Trophoblast cell (in vitro differentiated cells and primary cell): ENCODE results near the gene CSRP1.

Experiments used
- DNase-seq, 2 donors: peaks; one replicate each; pipeline ENCODE4 v3.0.0-alpha.2; 2016
- H2AFZ ChIP-seq: 2 replicates; pipeline ENCODE4 v1.6.1; 2013; ENCODE audit warnings: low read length, moderate library complexity, mild to moderate bottlenecking; ENCODE audit not compliant: insufficient read depth, poor library complexity
- H2AK5ac ChIP-seq: 2 replicates; pipeline ENCODE4 v1.6.1; 2013; ENCODE audit warnings: mild to moderate bottlenecking, low read length
- H2BK120ac ChIP-seq: 2 replicates; pipeline ENCODE4 v1.6.1; 2013; ENCODE audit warnings: low read length, mild to moderate bottlenecking, moderate library complexity; ENCODE audit not compliant: insufficient read depth, poor library complexity
- H2BK12ac ChIP-seq: 2 replicates; pipeline ENCODE4 v1.6.1; 2013; ENCODE audit warnings: mild to moderate bottlenecking, low read length, moderate library complexity
- H2BK5ac ChIP-seq: 2 replicates; pipeline ENCODE4 v1.6.1; 2013; ENCODE audit warnings: low read length, low read depth, moderate library complexity, mild to moderate bottlenecking; ENCODE audit not compliant: poor library complexity
- H3K14ac ChIP-seq: 2 replicates; pipeline ENCODE4 v1.6.1; 2013; ENCODE audit warnings: mild to moderate bottlenecking, low read length
- H3K18ac ChIP-seq: 2 replicates; pipeline ENCODE4 v1.6.1; 2013; ENCODE audit warnings: mild to moderate bottlenecking, low read length
- H3K23ac ChIP-seq: 2 replicates; pipeline ENCODE4 v1.6.1; 2013; ENCODE audit warnings: low read length
- H3K27ac ChIP-seq: 2 replicates; pipeline ENCODE4 v1.5.1; 2013; ENCODE audit warnings: low read depth, mild to moderate bottlenecking, inconsistent platforms, low read length, moderate library complexity
- H3K27me3 ChIP-seq: 2 replicates; pipeline ENCODE4 v1.6.1; 2013; ENCODE audit warnings: inconsistent platforms, mild to moderate bottlenecking, low read length, moderate library complexity; ENCODE audit not compliant: insufficient read depth
- H3K36me3 ChIP-seq, 2 experiments: 1 replicate in 1 of 2; 2 replicates in 1 of 2; pipeline ENCODE4 v1.6.1; 2013; ENCODE audit warnings: low read length in 2 of 2, mild to moderate bottlenecking in 2 of 2, moderate library complexity in 1 of 2; ENCODE audit not compliant: insufficient read depth in 2 of 2, control insufficient read depth in 1 of 2
- H3K4ac ChIP-seq: 2 replicates; pipeline ENCODE4 v1.6.1; 2013; ENCODE audit warnings: low read depth, mild to moderate bottlenecking, low read length, moderate library complexity
- H3K4me1 ChIP-seq, 2 experiments: 1 replicate in 1 of 2; 2 replicates in 1 of 2; pipeline ENCODE4 v1.6.1; 2013; ENCODE audit warnings: low read length in 2 of 2, mild to moderate bottlenecking in 2 of 2, moderate library complexity in 1 of 2; ENCODE audit not compliant: insufficient read depth in 2 of 2, control insufficient read depth in 1 of 2
- H3K4me2 ChIP-seq: 2 replicates; pipeline ENCODE4 v1.6.1; 2013; ENCODE audit warnings: inconsistent platforms, mild to moderate bottlenecking, low read length, moderate library complexity
- H3K4me3 ChIP-seq: 2 replicates; pipeline ENCODE4 v1.5.1; 2013; ENCODE audit warnings: mild to moderate bottlenecking, low read depth, low read length, inconsistent platforms
- H3K79me1 ChIP-seq: one replicate; pipeline ENCODE4 v1.6.1; 2013; ENCODE audit warnings: low read length
- H3K79me2 ChIP-seq: 2 replicates; pipeline ENCODE4 v1.6.1; 2013; ENCODE audit warnings: low read length, mild to moderate bottlenecking; ENCODE audit not compliant: control insufficient read depth, insufficient read depth, poor library complexity
- H3K9ac ChIP-seq: 2 replicates; pipeline ENCODE4 v1.6.1; 2013; ENCODE audit warnings: mild to moderate bottlenecking, low read length
- H3K9me3 ChIP-seq: 2 replicates; pipeline ENCODE4 v1.6.1; 2013; ENCODE audit warnings: low read depth, mild to moderate bottlenecking, control low read depth, inconsistent platforms, low read length; ENCODE audit not compliant: insufficient read depth
- H4K12ac ChIP-seq: 2 replicates; pipeline ENCODE4 v1.6.1; 2013; ENCODE audit warnings: low read depth, mild to moderate bottlenecking, low read length, moderate library complexity
- H4K8ac ChIP-seq: 2 replicates; pipeline ENCODE4 v1.6.1; 2013; ENCODE audit warnings: low read depth, mild to moderate bottlenecking, low read length, moderate library complexity
- H4K91ac ChIP-seq: one replicate; pipeline ENCODE4 v1.6.1; 2013; ENCODE audit warnings: low read depth, mild to moderate bottlenecking, low read length, moderate library complexity
- WGBS: extraction: QIAGEN DNeasy Blood & Tissue Kit; methylation state at CpG from one replicate; pipeline ENCODE4 v1.1.7; 2013; ENCODE audit warnings: missing lambda C conversion rate; ENCODE audit not compliant: insufficient read length, insufficient coverage; ENCODE audit errors: extremely low coverage; 5-methylcytosine and 5-hydroxymethylcytosine counted together

Gene CSRP1

DNA sequence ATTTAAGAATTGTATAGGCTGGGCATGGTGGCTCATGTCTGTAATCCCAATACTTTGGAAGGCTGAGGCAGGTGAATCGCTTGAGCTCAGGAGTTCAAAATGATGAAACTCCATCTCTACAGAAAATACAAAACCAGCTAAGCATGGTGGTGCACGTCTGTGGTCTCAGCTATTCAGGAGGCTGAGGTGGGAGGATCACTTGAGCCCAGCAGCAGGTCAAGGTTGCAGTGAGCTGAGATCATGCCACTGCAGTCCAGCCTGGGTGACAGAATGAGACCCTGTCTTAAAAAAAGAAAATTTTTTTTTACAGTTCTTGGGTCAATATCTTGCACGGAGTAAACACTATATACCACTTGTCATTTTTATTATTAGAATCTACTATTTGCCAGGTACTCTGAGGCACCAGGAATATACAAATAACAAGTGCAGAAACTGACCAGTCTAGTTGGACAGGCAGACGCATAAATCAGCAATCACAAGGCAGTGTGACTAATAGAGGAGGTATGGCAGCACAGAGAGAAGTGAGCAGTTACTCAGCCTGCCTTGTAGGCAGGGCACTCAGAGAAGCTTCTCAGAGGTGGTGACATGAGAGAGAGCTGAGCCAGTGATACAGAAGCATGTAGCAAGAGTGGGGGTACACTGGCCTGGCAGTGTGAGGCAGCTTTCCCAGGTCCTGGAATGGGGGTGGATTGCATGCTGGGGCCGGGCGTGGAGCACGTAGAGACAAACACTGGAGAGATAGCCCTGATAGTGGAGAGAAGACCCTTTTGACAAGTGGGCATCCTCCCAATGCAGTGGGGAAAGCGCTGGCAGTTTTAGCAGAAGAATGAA is 45.9 kb downstream of the CSRP1 start:
- H3K4me3 ChIP-seq, result no peak overlapping the region
- H3K27me3 ChIP-seq, result no peaks in the 10 kb centered on the region
- peak overlapping the region; percentile 92 for H4K91ac ChIP-seq
- H2BK120ac ChIP-seq, result peak overlapping the region; percentile 94
- H3K9ac ChIP-seq, result no peak overlapping the region
- peaks cover 36 to 42% of the 10 kb centered on the region in 2 experiments for H3K4me1 ChIP-seq
- peak overlapping the region; percentile 96 for H2BK5ac ChIP-seq
- peak overlapping the region; percentile 52 for H3K4me2 ChIP-seq
- peak overlapping the region; percentile 55 for H3K18ac ChIP-seq
- H3K36me3 ChIP-seq, result peaks cover 13 to 15% of the 10 kb centered on the region in 2 experiments
- peak overlapping the region; percentile 70 for H2AK5ac ChIP-seq
- peak overlapping the region; percentile 97 for H3K27ac ChIP-seq
- peak overlapping the region; percentile 97 for H2BK12ac ChIP-seq
- H3K79me1 ChIP-seq, result peaks cover 32% of the 10 kb centered on the region
- H2AFZ ChIP-seq, result no peak overlapping the region
- peak overlapping the region; percentile 62 for H3K14ac ChIP-seq
- no peak overlapping the region for H4K12ac ChIP-seq
- no CpG with 5 or more reads among the region's 8 CpGs for WGBS
- peak; percentile 90 for DNase-seq
- H3K9me3 ChIP-seq, result no peaks in the 10 kb centered on the region
- H3K4ac ChIP-seq, result peak overlapping the region; percentile 3
- H3K23ac ChIP-seq, result no peak overlapping the region
- peaks cover 5% of the 10 kb centered on the region for H3K79me2 ChIP-seq
- H4K8ac ChIP-seq, result peak overlapping the region; percentile 77

DNA sequence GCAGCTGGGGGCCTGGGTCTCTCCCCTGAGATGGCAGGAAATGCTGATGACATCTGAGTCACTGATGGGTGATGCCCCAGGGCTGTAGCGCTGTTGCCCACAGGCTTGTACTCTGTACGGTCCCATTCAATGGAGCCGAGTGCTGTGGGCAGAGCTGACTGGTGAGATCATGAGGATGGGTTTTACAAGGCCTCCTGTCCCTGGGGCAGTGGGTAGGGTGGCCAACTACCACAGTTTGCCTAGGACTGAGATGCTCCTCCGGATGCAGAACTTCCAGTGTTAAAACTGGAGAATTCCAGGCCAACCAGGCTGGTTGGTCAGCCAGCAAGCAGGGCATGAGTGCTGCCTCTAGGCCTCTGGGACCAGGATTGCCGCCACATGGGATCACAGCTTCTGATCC is 47.1 kb downstream of the CSRP1 start:
- Histone ChIP-seq H4K91ac (peak overlapping the region; percentile 92), H3K23ac (no peak overlapping the region), H3K4me2 (no peak overlapping the region), H3K27me3 (no peaks in the 10 kb centered on the region), H2BK5ac (peak overlapping the region; percentile 67), H3K4me3 (no peak overlapping the region), H2AK5ac (peak overlapping the region; percentile 85), H4K12ac (no peak overlapping the region), H3K36me3 (peaks cover 3 to 5% of the 10 kb centered on the region in 2 experiments), H2AFZ (no peak overlapping the region), H3K9ac (no peak overlapping the region), H3K4ac (peak overlapping the region; percentile 30), H3K79me2 (peaks cover 2% of the 10 kb centered on the region), H2BK120ac (peak overlapping the region; percentile 83), H2BK12ac (peak overlapping the region; percentile 96), H3K4me1 (peaks cover 43 to 46% of the 10 kb centered on the region in 2 experiments), H3K14ac (peak overlapping the region; percentile 69), H3K79me1 (peaks cover 32% of the 10 kb centered on the region), H4K8ac (peak overlapping the region; percentile 12), H3K27ac (no peak overlapping the region), H3K18ac (peak overlapping the region; percentile 67), H3K9me3 (no peaks in the 10 kb centered on the region)
- DNase-seq, result no peak
- no CpG with 5 or more reads among the region's 5 CpGs for WGBS

DNA sequence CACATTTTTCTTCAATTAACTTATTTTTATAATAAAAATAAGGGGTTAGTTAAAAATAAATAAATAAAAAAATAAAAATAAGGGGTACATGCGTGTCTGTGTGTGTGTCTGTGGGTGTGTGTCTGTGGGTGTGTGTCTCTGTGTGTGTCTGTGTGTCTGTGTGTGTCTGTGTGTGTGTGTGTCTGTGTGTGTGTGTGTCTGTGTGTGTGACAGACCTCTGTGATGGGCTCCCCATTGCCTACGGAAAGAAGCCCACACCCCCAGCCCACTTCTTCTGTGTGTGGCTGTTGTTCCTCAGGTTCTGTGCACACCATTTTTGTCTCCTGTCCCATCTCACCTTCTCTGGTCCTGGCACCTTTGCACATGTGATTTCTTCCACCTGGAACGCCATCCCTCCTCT is 47.9 kb downstream of the CSRP1 start:
- no peaks in the 10 kb centered on the region for H3K27me3 ChIP-seq
- no peak overlapping the region for H3K9ac ChIP-seq
- no peak overlapping the region for H4K12ac ChIP-seq
- no peak overlapping the region for H3K4me2 ChIP-seq
- H3K9me3 ChIP-seq, result no peaks in the 10 kb centered on the region
- peaks cover 43 to 46% of the 10 kb centered on the region in 2 experiments for H3K4me1 ChIP-seq
- no peak overlapping the region for H3K14ac ChIP-seq
- peak overlapping the region; percentile 64 for H2BK12ac ChIP-seq
- no peak overlapping the region for H3K18ac ChIP-seq
- H2AK5ac ChIP-seq, result no peak overlapping the region
- H3K27ac ChIP-seq, result no peak overlapping the region
- H2AFZ ChIP-seq, result no peak overlapping the region
- H3K79me2 ChIP-seq, result peaks cover 2% of the 10 kb centered on the region
- WGBS, result 100% methylated on average over 1 of the region's 3 CpGs
- H4K91ac ChIP-seq, result peak overlapping the region; percentile 11
- peaks cover 32% of the 10 kb centered on the region for H3K79me1 ChIP-seq
- H2BK120ac ChIP-seq, result no peak overlapping the region
- H3K23ac ChIP-seq, result no peak overlapping the region
- no peak for DNase-seq
- H4K8ac ChIP-seq, result no peak overlapping the region
- no peak overlapping the region for H3K4ac ChIP-seq
- H3K36me3 ChIP-seq, result no peaks in the 10 kb centered on the region
- H2BK5ac ChIP-seq, result no peak overlapping the region
- no peak overlapping the region for H3K4me3 ChIP-seq

DNA sequence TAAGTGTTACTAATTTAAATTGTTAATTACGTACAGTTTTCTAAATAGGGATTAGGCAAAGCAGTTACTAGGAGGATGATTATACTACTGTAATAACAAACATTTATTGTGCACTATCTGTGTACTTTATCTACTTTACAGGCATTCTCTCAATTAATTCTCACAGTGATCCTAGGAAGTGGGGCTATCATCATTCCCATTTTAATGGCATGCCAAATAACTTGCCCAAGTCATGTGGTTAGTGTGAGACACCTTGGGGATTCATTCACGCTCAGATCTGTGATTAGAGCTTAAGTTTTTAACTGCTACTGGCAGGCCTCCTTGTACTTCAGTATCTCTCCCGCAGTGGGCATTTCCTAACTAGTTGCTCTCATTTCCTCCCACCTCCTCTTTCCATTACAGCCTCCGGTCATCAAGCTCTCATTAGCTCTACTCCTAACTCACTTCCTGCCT is 49.4 kb downstream of the CSRP1 start:
- DNase-seq, result no peak
- peaks cover 2% of the 10 kb centered on the region for H3K79me2 ChIP-seq
- H2AK5ac ChIP-seq, result no peak overlapping the region
- no CpG with 5 or more reads among the region's 4 CpGs for WGBS
- H3K9ac ChIP-seq, result no peak overlapping the region
- H2BK5ac ChIP-seq, result no peak overlapping the region
- H2AFZ ChIP-seq, result no peak overlapping the region
- no peak overlapping the region for H3K14ac ChIP-seq
- no peak overlapping the region for H3K4ac ChIP-seq
- H3K4me2 ChIP-seq, result no peak overlapping the region
- peak overlapping the region; percentile 20 for H4K91ac ChIP-seq
- peaks cover 29% of the 10 kb centered on the region for H3K79me1 ChIP-seq
- H3K18ac ChIP-seq, result no peak overlapping the region
- H3K27me3 ChIP-seq, result no peaks in the 10 kb centered on the region
- no peaks in the 10 kb centered on the region for H3K36me3 ChIP-seq
- no peaks in the 10 kb centered on the region for H3K9me3 ChIP-seq
- peaks cover 40 to 41% of the 10 kb centered on the region in 2 experiments for H3K4me1 ChIP-seq
- H3K27ac ChIP-seq, result no peak overlapping the region
- H3K4me3 ChIP-seq, result no peak overlapping the region
- no peak overlapping the region for H2BK120ac ChIP-seq
- no peak overlapping the region for H3K23ac ChIP-seq
- H4K12ac ChIP-seq, result no peak overlapping the region
- no peak overlapping the region for H4K8ac ChIP-seq
- H2BK12ac ChIP-seq, result peak overlapping the region; percentile 11
